Natural killer cell treated with Interleukin-12 subunit alpha and Interleukin-12 subunit beta and Interleukin-15 and Interleukin-18, amount 100 ng/mL, for 72 hours (primary cell): ENCODE results near the gene LSAMP. TPM values are rescaled to one million over a fixed set of nuclear protein-coding genes. Genes with fewer than 3 reads are reported as not detected.
A peak's percentile ranks its signal among the peaks of the same experiment; 100 is the strongest.

ENCODE experiments used
- ATAC-seq, 2 donors: fragments of 150-1000 bp; cut with Tn5 transposase in 1 of 2; sonication (Bioruptor Pico), chemical (Tn5 transposase) in 1 of 2; 2 replicates each; pipeline ENCODE4 v1.10.0; 2021
- DNase-seq: peaks from one replicate; pipeline ENCODE4 v3.0.0; 2022; ENCODE audit warnings: low spot score
- H3K27ac Mint-ChIP-seq, 2 donors: 1 replicate in 1 of 2; 2 replicates in 1 of 2; pipeline ENCODE4 v1.8.0; 2022; ENCODE audit warnings: mixed read lengths in 2 of 2, mild to moderate bottlenecking in 1 of 2, moderate library complexity in 1 of 2
- H3K27me3 Mint-ChIP-seq, 2 donors: 1 replicate in 1 of 2; 2 replicates in 1 of 2; pipeline ENCODE4 v1.8.0; 2022; ENCODE audit warnings: mixed read lengths in 2 of 2
- H3K36me3 Mint-ChIP-seq: one replicate; pipeline ENCODE4 v1.8.0; 2022; ENCODE audit warnings: mixed read lengths
- H3K4me1 Mint-ChIP-seq, 2 donors: 1 replicate in 1 of 2; 2 replicates in 1 of 2; pipeline ENCODE4 v1.8.0; 2022; ENCODE audit warnings: low read depth in 2 of 2, mixed read lengths in 2 of 2, mild to moderate bottlenecking in 1 of 2
- H3K4me3 Mint-ChIP-seq: one replicate; pipeline ENCODE4 v1.8.0; 2022; ENCODE audit warnings: mixed read lengths
- H3K9me3 Mint-ChIP-seq: 2 replicates; pipeline ENCODE4 v1.8.0; 2022; ENCODE audit warnings: mixed read lengths
- total RNA-seq, 2 donors: library from RNA; stranded (reverse); gene quantifications; one replicate each; pipeline ENCODE4 v1.2.3, GENCODE V29; 2022

The LSAMP gene
- total RNA-seq, 2 donors from 2014 or later: not detected

DNA sequence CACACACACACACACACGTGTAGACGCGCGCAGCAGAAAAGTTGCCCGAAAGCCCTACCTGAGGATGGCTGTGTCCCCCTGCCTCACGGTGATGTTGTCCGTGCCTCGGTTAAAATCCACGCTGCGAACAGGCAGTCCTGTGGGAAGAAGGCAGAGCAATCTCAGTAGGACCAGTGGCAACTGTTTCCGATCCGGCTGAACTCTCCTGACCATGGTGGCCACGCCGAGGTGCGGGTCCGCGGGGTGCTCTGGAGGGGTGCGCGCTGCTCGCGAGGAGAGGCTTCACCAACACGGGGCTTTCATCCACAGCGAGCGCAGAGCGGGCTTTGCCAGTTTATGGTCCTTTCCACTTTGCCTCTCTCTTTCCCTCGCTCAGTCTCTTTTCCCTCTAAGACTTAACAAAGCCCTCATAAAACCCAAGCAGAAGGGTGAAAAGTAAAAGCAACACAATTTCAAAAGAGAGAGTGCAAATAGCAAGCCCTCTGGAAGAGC is 422 bp downstream of the LSAMP start:
- H3K27ac Mint-ChIP-seq: no peak overlapping the region
- no peaks in the 10 kb centered on the region for H3K36me3 Mint-ChIP-seq
- no peaks in the 10 kb centered on the region for H3K4me1 Mint-ChIP-seq
- H3K4me3 Mint-ChIP-seq: no peak overlapping the region
- H3K27me3 Mint-ChIP-seq: no peaks in the 10 kb centered on the region
- ATAC-seq (peak in 1 of 2 donors; percentile 24), DNase-seq (no peak)
- H3K9me3 Mint-ChIP-seq: peaks cover 9% of the 10 kb centered on the region

GRCh38 chr3:116444115-116444747 is 1.1 kb downstream of the LSAMP start:
- H3K27me3 Mint-ChIP-seq: no peaks in the 10 kb centered on the region
- H3K4me3 Mint-ChIP-seq: no peak overlapping the region
- no peak overlapping the region for H3K27ac Mint-ChIP-seq
- ATAC-seq (no peak), DNase-seq (no peak)
- no peaks in the 10 kb centered on the region for H3K4me1 Mint-ChIP-seq
- peaks cover 6% of the 10 kb centered on the region for H3K9me3 Mint-ChIP-seq
- H3K36me3 Mint-ChIP-seq: no peaks in the 10 kb centered on the region

GRCh38 chr3:116443191-116443661 is 2.1 kb downstream of the LSAMP start:
- H3K4me3 Mint-ChIP-seq: no peak overlapping the region
- H3K9me3 Mint-ChIP-seq: peaks cover 6% of the 10 kb centered on the region
- no peak overlapping the region for H3K27ac Mint-ChIP-seq
- no peaks in the 10 kb centered on the region for H3K36me3 Mint-ChIP-seq
- no peaks in the 10 kb centered on the region for H3K27me3 Mint-ChIP-seq
- H3K4me1 Mint-ChIP-seq: no peaks in the 10 kb centered on the region
- DNase-seq (no peak), ATAC-seq (no peak)

DNA sequence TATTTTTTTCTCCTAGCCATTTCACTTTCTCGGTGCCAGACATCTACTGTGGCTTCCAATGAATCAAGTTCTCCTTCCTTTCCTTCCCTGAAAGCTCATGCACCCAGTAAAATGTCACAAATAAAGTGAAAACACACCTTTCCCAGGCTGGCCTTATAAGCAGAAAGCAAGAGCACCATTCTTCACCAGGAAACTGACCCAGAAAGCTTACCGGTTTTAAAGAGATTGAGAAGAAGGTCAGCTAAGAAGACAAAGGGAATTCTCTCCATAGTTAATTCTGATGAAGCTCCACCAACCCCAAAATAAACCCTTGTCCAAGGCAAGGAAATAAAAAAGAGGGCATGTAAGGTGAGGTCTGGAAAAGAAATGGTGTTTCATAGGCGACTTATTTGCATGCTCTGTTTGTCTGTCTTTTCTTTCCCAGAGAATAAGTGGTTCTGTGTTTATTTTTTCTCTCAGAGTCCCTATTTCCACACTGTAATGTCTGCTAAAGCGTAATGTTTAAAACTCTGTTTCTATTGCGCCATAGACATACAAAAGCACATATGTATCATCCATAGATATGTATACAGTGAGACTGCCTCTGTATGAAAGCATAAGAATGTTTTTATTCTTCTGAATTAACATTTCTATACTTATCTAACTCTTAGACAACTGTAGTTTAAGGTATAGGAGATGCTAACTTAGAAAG is 2.8 kb downstream of the LSAMP start:
- no peak for ATAC-seq
- no peaks in the 10 kb centered on the region for H3K4me1 Mint-ChIP-seq
- H3K9me3 Mint-ChIP-seq: peaks cover 6% of the 10 kb centered on the region
- H3K4me3 Mint-ChIP-seq: no peak overlapping the region
- no peaks in the 10 kb centered on the region for H3K36me3 Mint-ChIP-seq
- H3K27me3 Mint-ChIP-seq: no peaks in the 10 kb centered on the region
- H3K27ac Mint-ChIP-seq: no peak overlapping the region
- DNase-seq: no peak

GRCh38 chr3:116441652-116442051 is 3.6 kb downstream of the LSAMP start:
- ATAC-seq (no peak), DNase-seq (no peak)
- Mint-ChIP-seq H3K4me3 (no peak overlapping the region), H3K27me3 (no peaks in the 10 kb centered on the region), H3K36me3 (no peaks in the 10 kb centered on the region), H3K4me1 (no peaks in the 10 kb centered on the region), H3K9me3 (peaks cover 8% of the 10 kb centered on the region), H3K27ac (no peak overlapping the region)

DNA sequence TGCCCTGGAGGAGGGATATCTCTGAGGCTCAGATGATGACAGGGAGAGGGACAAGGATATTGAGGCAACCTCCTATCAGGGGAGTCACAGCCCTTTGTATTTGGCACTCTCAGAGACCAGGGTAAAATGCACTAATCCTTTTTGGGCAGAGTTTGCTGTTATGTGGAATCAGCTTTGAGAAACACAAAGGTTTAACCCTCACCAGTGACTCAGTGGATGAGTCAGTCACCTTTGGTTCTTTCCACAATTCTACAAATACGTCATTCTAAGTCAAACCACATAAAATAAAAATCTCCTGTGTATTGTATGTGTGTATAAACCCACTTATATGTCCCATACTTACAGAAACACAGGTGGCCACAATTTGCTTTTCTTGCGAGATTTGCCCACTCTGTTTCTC is 5.1 kb downstream of the LSAMP start:
- DNase-seq: no peak
- Mint-ChIP-seq H3K36me3 (no peaks in the 10 kb centered on the region), H3K9me3 (peaks cover 14% of the 10 kb centered on the region), H3K4me1 (no peaks in the 10 kb centered on the region), H3K4me3 (no peak overlapping the region), H3K27ac (no peak overlapping the region), H3K27me3 (no peaks in the 10 kb centered on the region)
- no peak for ATAC-seq

GRCh38 chr3:116433552-116433951 is 11.7 kb downstream of the LSAMP start:
- Mint-ChIP-seq H3K36me3 (no peaks in the 10 kb centered on the region), H3K9me3 (peaks cover 16% of the 10 kb centered on the region), H3K27ac (no peak overlapping the region), H3K4me3 (no peak overlapping the region), H3K4me1 (no peaks in the 10 kb centered on the region), H3K27me3 (no peaks in the 10 kb centered on the region)
- ATAC-seq (no peak), DNase-seq (no peak)

- H3K36me3 Mint-ChIP-seq: no peaks in the 10 kb centered on the region
- H3K9me3 Mint-ChIP-seq: peaks cover 16% of the 10 kb centered on the region
- H3K4me1 Mint-ChIP-seq: no peaks in the 10 kb centered on the region
- H3K27ac Mint-ChIP-seq: no peak overlapping the region
- no peaks in the 10 kb centered on the region for H3K27me3 Mint-ChIP-seq
- no peak for DNase-seq
- H3K4me3 Mint-ChIP-seq: no peak overlapping the region
- ATAC-seq: no peak
Observed at GRCh38 chr3:116432795-116433194, 12.5 kb downstream of the LSAMP start.

GRCh38 chr3:116429479-116430269 is 15.6 kb downstream of the LSAMP start:
- Mint-ChIP-seq H3K27me3 (no peaks in the 10 kb centered on the region), H3K4me1 (no peaks in the 10 kb centered on the region), H3K9me3 (peaks cover 8% of the 10 kb centered on the region), H3K4me3 (no peak overlapping the region), H3K27ac (no peak overlapping the region), H3K36me3 (no peaks in the 10 kb centered on the region)
- DNase-seq (no peak), ATAC-seq (no peak)

- Mint-ChIP-seq H3K4me3 (no peak overlapping the region), H3K36me3 (no peaks in the 10 kb centered on the region), H3K4me1 (no peaks in the 10 kb centered on the region), H3K27ac (no peak overlapping the region), H3K27me3 (no peaks in the 10 kb centered on the region), H3K9me3 (peaks cover 11% of the 10 kb centered on the region)
- no peak for DNase-seq
- no peak for ATAC-seq
Observed at GRCh38 chr3:116426036-116426435, 19.3 kb downstream of the LSAMP start.

GRCh38 chr3:116425126-116425525 is 20.2 kb downstream of the LSAMP start:
- Mint-ChIP-seq H3K27me3 (no peaks in the 10 kb centered on the region), H3K36me3 (no peaks in the 10 kb centered on the region), H3K27ac (no peak overlapping the region), H3K9me3 (peaks cover 11% of the 10 kb centered on the region), H3K4me1 (no peaks in the 10 kb centered on the region), H3K4me3 (no peak overlapping the region)
- ATAC-seq (no peak), DNase-seq (no peak)

GRCh38 chr3:116423945-116424344 is 21.3 kb downstream of the LSAMP start:
- ATAC-seq: no peak
- Mint-ChIP-seq H3K9me3 (peaks cover 14% of the 10 kb centered on the region), H3K27ac (no peak overlapping the region), H3K36me3 (no peaks in the 10 kb centered on the region), H3K4me3 (no peak overlapping the region), H3K27me3 (no peaks in the 10 kb centered on the region), H3K4me1 (no peaks in the 10 kb centered on the region)
- no peak for DNase-seq

- ATAC-seq (no peak), DNase-seq (no peak)
- no peaks in the 10 kb centered on the region for H3K27me3 Mint-ChIP-seq
- no peaks in the 10 kb centered on the region for H3K4me1 Mint-ChIP-seq
- no peaks in the 10 kb centered on the region for H3K36me3 Mint-ChIP-seq
- no peak overlapping the region for H3K4me3 Mint-ChIP-seq
- H3K9me3 Mint-ChIP-seq: peaks cover 18% of the 10 kb centered on the region
- H3K27ac Mint-ChIP-seq: no peak overlapping the region
Observed at GRCh38 chr3:116423374-116423773, 21.9 kb downstream of the LSAMP start.

- Mint-ChIP-seq H3K9me3 (peaks cover 41% of the 10 kb centered on the region), H3K4me3 (no peak overlapping the region), H3K4me1 (no peaks in the 10 kb centered on the region), H3K36me3 (no peaks in the 10 kb centered on the region), H3K27ac (no peak overlapping the region), H3K27me3 (no peaks in the 10 kb centered on the region)
- DNase-seq (no peak), ATAC-seq (no peak)
Observed at GRCh38 chr3:116417151-116417550, 28.1 kb downstream of the LSAMP start.
